Measurements from ENCODE around the gene LUC7L2. TPM values are rescaled to one million over a fixed set of nuclear protein-coding genes. Genes with fewer than 3 reads are reported as not detected.
"Not testable (repeated sequence)": the region's sequence is repeated elsewhere in the genome, so short reads cannot be mapped to it uniquely, and the experiment has no call there.

Gene LUC7L2
- total RNA-seq, 1 experiment from 2014 or later, result 37.8 TPM

GRCh38 chr7:139341058-139341775 is 18.5 kb upstream of the LUC7L2 start, which contains the start of gene FMC1:
FMC1 (plus strand) TSS chr7:139341337; CDS start chr7:139341385, 48 bp downstream.
- Histone ChIP-seq H3K4me3 (peak within 1 kb of the TSS; percentile 78), H3K36me3 (no peaks in the 10 kb centered on the region), H3K9me3 (no peaks in the 10 kb centered on the region), H3K27me3 (no peaks in the 10 kb centered on the region)
- peak; percentile 90 for DNase-seq

GRCh38 chr7:139341776-139342226 is 17.9 kb upstream of the LUC7L2 start:
- DNase-seq, result no peak

GRCh38 chr7:139345042-139345441 is 14.7 kb upstream of the LUC7L2 start:
- DNase-seq, result no peak

More at GRCh38 chr7:139341776-139342226, 17.9 kb upstream of the LUC7L2 start:
- Histone ChIP-seq H3K9me3 (no peaks in the 10 kb centered on the region), H3K36me3 (no peaks in the 10 kb centered on the region; the same call in 1 of the 2 replicates), H3K4me3 (peak overlapping the region; percentile 78), H3K27me3 (no peaks in the 10 kb centered on the region)

GRCh38 chr7:139351027-139351426 is 8.7 kb upstream of the LUC7L2 start:
- no peak for DNase-seq
- Histone ChIP-seq H3K9me3 (no peaks in the 10 kb centered on the region), H3K36me3 (no peaks in the 10 kb centered on the region; the same call in 1 of the 2 replicates), H3K27me3 (no peaks in the 10 kb centered on the region), H3K4me3 (no peak overlapping the region)

More at GRCh38 chr7:139345042-139345441, 14.7 kb upstream of the LUC7L2 start:
- H3K4me3 ChIP-seq, result no peak overlapping the region
- no peaks in the 10 kb centered on the region for H3K9me3 ChIP-seq
- H3K36me3 ChIP-seq, result no peaks in the 10 kb centered on the region; the same call in 1 of the 2 replicates
- H3K27me3 ChIP-seq, result no peaks in the 10 kb centered on the region

- H3K27me3 ChIP-seq, result no peaks in the 10 kb centered on the region
- H3K4me3 ChIP-seq, result no peak overlapping the region
Measured at GRCh38 chr7:139354729-139355128, 5.0 kb upstream of the LUC7L2 start.

GRCh38 chr7:139355320-139355719 is 4.4 kb upstream of the LUC7L2 start:
- Histone ChIP-seq H3K9me3 (no peaks in the 10 kb centered on the region), H3K4me3 (no peak overlapping the region), H3K27me3 (no peaks in the 10 kb centered on the region), H3K36me3 (0 out of 2 replicates have a peak, but pooled peaks cover 2% of the 10 kb centered on the region)
- no peak for DNase-seq

More at GRCh38 chr7:139354729-139355128, 5.0 kb upstream of the LUC7L2 start:
- no peak for DNase-seq
- Histone ChIP-seq H3K36me3 (0 out of 2 replicates have a peak, but pooled peaks cover 2% of the 10 kb centered on the region), H3K9me3 (no peaks in the 10 kb centered on the region)

GRCh38 chr7:139357729-139358506 is 1.8 kb upstream of the LUC7L2 start:
- H3K9me3 ChIP-seq, H3K36me3 ChIP-seq, DNase-seq, H3K27me3 ChIP-seq: not testable (repeated sequence)
- H3K4me3 ChIP-seq, result peak overlapping the region; percentile 84; the same call in 1 of the 2 replicates

GRCh38 chr7:139358541-139359365 is 941 bp upstream of the LUC7L2 start:
- no peaks in the 10 kb centered on the region for H3K27me3 ChIP-seq
- DNase-seq, result no peak
- peaks cover 6% of the 10 kb centered on the region; the same call in 1 of the 2 replicates for H3K36me3 ChIP-seq
- no peaks in the 10 kb centered on the region for H3K9me3 ChIP-seq
- peak overlapping the region; percentile 84 for H3K4me3 ChIP-seq

GRCh38 chr7:139360210-139360947 is 685 bp downstream of the LUC7L2 start:
- Histone ChIP-seq H3K36me3 (peaks cover 19% of the 10 kb centered on the region), H3K9me3 (no peaks in the 10 kb centered on the region), H3K4me3 (peak overlapping the region; percentile 84), H3K27me3 (no peaks in the 10 kb centered on the region)
- peak; percentile 94 for DNase-seq

GRCh38 chr7:139360948-139361307 is 1.2 kb downstream of the LUC7L2 start:
- Histone ChIP-seq H3K27me3 (no peaks in the 10 kb centered on the region), H3K9me3 (no peaks in the 10 kb centered on the region), H3K4me3 (peak overlapping the region; percentile 84), H3K36me3 (peaks cover 21% of the 10 kb centered on the region)
- DNase-seq, result no peak

- Histone ChIP-seq H3K36me3 (peaks cover 25% of the 10 kb centered on the region), H3K27me3 (no peaks in the 10 kb centered on the region), H3K4me3 (peak overlapping the region; percentile 84), H3K9me3 (no peaks in the 10 kb centered on the region)
- no peak for DNase-seq
Measured at GRCh38 chr7:139361523-139361922, 1.8 kb downstream of the LUC7L2 start.

- H3K9me3 ChIP-seq, result no peaks in the 10 kb centered on the region
- peaks cover 26% of the 10 kb centered on the region for H3K36me3 ChIP-seq
- no peak for DNase-seq
- H3K4me3 ChIP-seq, result no peak overlapping the region
- H3K27me3 ChIP-seq, result no peaks in the 10 kb centered on the region
Measured at GRCh38 chr7:139362302-139362701, 2.6 kb downstream of the LUC7L2 start.

- DNase-seq, result no peak
- Histone ChIP-seq H3K4me3 (no peak overlapping the region), H3K9me3 (no peaks in the 10 kb centered on the region), H3K36me3 (peaks cover 29% of the 10 kb centered on the region), H3K27me3 (no peaks in the 10 kb centered on the region)
Measured at GRCh38 chr7:139362981-139363380, 3.3 kb downstream of the LUC7L2 start.

GRCh38 chr7:139365336-139365735 is 5.6 kb downstream of the LUC7L2 start:
- Histone ChIP-seq H3K9me3 (no peaks in the 10 kb centered on the region), H3K27me3 (no peaks in the 10 kb centered on the region), H3K36me3 (peaks cover 27% of the 10 kb centered on the region), H3K4me3 (no peak overlapping the region)
- no peak for DNase-seq

GRCh38 chr7:139366400-139366799 is 6.7 kb downstream of the LUC7L2 start:
- H3K36me3 ChIP-seq, result peaks cover 24% of the 10 kb centered on the region
- DNase-seq, result no peak
- no peaks in the 10 kb centered on the region for H3K9me3 ChIP-seq
- H3K27me3 ChIP-seq, result no peaks in the 10 kb centered on the region
- no peak overlapping the region for H3K4me3 ChIP-seq

Measured in MG63 (cell line).